GM10266 (cell line): ENCODE results near the gene C17orf50.
A peak's percentile ranks its signal among the peaks of the same experiment; 100 is the strongest.

Experiments
- DNase-seq: peaks from one replicate; pipeline ENCODE4 v3.0.0; 2012; ENCODE audit errors: extremely low spot score
- CTCF ChIP-seq: IDR thresholded peaks from 2 replicates; pipeline ENCODE4 v1.5.1; 2012; ENCODE audit warnings: mild to moderate bottlenecking, low read depth; ENCODE audit not compliant: control insufficient read depth, insufficient read depth; ENCODE audit errors: missing control alignments

The C17orf50 gene

GRCh38 chr17:35742496-35742895 is 18.2 kb upstream of the C17orf50 start:
- DNase-seq, result no peak
- TF ChIP-seq CTCF, result no peak

DNA sequence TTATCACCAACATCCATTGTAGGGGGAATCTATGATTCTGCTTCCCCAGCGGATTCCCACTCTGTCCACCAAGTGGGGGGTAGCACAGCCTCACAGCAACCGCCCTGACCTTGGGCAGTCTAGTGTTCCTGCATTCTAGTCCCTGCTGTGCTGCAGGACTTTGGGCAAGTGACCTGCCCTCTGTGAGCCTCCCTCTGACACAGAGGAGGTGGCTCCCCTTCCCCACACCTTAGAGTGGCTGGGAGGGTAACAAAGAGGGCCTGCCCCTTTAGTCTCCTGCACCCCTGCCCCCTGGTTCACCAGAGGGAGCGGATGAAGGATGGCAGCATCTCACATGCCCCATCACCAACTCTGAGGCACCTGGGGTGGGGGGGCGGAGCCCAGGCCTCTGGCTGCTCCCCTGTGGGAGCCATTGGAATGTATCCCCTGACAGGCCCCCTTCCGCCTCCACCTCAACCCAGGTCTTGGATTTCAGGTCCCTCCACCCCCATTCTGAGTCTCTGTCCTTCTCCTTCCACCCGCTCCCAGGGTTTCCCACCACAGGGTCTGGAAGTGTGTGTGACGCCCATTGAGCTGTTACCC is 17.7 kb upstream of the C17orf50 start:
- DNase-seq, result no peak
- no peak for TF ChIP-seq CTCF

DNA sequence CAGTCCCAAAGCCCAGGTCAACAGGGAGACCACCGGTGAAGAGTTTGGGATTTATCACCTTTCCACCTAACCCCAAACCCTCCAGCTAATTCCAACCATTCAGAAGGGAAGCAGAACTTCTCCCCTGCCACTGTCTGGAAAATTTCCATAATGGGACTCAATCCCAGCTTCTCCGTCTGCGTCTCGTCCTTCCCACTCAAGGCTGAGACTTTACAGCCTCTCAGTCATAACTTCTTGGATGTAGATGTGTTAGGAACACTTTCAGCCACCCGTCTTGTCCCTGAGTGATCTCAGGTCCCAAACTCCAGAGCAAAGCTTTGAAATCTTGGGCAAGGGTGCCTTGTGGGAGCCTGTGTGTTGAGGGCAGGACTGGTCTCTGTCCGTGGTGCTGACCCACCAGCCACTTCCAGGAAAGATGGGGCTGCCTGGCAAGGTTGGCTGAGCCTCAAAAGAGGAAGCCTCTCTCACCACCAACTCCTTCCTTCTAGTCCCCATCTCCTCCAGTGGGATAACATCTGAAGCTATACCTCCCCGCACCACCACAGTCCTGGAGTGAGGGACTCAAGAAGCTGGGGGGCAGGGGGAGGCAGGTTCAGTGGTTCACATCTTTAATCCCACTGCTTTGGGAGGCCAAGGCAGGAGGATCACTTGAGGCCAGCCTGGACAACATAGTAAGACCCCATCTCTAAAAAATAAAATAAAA is 16.9 kb upstream of the C17orf50 start:
- DNase-seq, result no peak
- TF ChIP-seq CTCF, result no peak

- no peak for DNase-seq
- no peak for TF ChIP-seq CTCF
Measured at GRCh38 chr17:35744830-35745229, 15.9 kb upstream of the C17orf50 start.

DNA sequence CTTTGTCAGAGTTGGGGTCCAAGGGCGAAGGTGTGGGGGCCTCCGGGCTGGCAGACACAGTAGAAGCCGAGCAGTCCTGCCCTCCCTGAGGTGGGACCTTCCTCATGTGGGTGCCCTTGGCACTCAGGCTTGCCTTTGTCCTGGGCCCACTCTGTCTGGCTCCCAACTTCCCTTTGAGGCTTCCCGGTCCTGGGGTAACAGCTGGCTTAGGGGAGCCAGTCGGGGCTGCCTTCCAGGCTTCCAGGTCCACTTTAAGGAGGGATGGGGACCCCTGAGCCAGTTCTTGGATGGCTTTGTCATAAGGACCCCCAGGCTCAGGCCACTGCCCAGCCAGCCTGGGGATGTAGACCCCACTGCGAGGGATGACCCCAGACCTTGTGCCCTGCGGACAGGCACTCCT is 15.4 kb upstream of the C17orf50 start:
- no peak for DNase-seq
- TF ChIP-seq CTCF, result no peak

DNA sequence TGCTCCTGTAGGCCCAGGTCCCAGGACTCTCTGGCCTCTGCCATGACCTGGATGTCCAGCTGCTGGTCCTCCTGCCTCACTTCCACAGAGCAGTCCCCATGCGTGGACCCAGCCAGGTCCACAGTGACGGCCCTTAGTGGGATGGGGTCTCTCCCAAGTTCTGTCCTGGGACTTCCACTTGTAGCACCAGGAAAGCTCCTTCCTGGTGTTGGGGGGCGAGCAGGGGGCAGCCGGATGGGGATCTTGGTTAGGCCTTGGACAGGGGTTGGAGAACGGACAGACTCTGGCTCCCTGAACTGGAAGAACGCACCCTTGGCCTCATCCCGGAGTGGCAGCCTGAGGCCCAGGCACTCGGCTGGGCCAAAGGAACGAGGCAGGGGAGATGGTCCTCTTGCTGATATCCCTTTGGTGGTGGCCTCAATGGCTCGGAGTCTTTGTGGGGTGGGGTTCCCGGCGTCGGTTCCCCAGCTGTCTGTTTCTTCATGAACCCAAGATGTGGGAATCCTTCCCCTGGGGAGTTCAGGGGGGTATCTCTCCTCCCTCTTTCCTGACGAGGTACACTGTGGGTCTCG is 14.9 kb upstream of the C17orf50 start:
- no peak for DNase-seq
- no peak for TF ChIP-seq CTCF

DNA sequence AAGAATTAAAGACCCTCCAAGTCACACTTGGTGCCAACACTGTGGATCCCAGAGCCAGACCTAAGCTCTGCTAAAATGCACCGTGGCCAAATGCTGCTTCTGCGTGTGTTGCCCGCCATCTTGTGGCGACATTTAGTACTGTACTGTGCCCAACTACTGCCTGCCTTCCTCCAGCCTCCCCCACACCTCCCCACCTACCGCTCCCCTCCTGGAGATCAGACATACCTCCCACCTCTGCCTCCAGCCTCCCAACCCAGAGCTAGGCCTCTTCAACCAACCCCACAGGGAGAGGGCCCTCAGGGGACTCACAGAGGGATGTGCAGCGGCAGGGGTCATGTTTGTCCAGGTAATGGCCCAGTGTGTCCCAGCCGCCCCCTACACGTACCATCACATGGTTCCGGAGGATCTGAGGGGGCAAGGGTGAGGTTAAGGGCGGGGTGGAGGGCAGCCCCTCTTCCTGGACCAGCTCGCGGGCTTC is 13.1 kb upstream of the C17orf50 start:
- peak; percentile 90 for DNase-seq
- peak; percentile 93 for TF ChIP-seq CTCF
